GM12891 (cell line): ENCODE measurements around the gene KCNT1.

Experiments
- POLR2AphosphoS5 ChIP-seq: IDR thresholded peaks from 2 replicates; pipeline ENCODE4 v1.6.1; 2011; ENCODE audit warnings: low read depth, low read length, control low read depth
- TAF1 ChIP-seq: IDR thresholded peaks from 2 replicates; pipeline ENCODE4 v1.6.1; 2011; ENCODE audit warnings: low read depth, low read length, control low read depth

DNA sequence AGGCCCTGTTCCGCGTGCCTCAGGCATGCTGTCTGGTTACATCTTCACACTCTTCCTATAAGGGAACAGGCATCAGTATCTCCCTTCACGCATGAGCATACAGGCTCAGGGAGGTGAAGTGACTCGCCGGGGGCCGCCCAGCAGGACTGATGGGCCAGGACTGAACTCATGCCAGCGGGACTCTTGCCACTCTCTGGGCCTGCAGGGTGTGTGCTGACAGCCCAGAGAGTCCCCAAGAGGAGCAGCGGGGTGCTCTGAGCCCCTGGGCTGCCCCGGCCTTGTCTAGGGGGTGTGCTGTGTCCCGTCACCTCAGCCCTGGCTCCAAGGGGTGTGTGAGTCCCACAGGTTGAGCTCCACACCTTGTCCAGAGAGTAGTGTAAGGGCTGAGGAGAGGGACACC lies 9.9 kb downstream of the KCNT1 start:
- TF ChIP-seq POLR2AphosphoS5, result no peak
- no peak for TF ChIP-seq TAF1
